ENCODE results near the gene CDH23. TPM values are rescaled to one million over a fixed set of nuclear protein-coding genes. Genes with fewer than 3 reads are reported as not detected.

Gene CDH23
- total and polyA plus RNA-seq, 2 donors (not counting 1 experiment from before 2014, with no cell fraction given) = 0.37 to 0.89 TPM

- Mint-ChIP-seq H3K4me3 (no peak overlapping the region), H3K9me3 (ENCODE audit: insufficient read depth) (no peaks in the 10 kb centered on the region), H3K4me1 (no peaks in the 10 kb centered on the region), H3K27ac (no peak overlapping the region), H3K27me3 (peaks cover 6% of the 10 kb centered on the region)
- H3K36me3 ChIP-seq (replicated peaks in 1 of 2; ENCODE audit: control extremely low read depth in 1 of 2, control insufficient read depth in 1 of 2, extremely low read depth in 1 of 2, insufficient read depth in 2 of 2, low read length in 1 of 2) = no peaks in the 10 kb centered on the region
- TF ChIP-seq CTCF (IDR thresholded peaks at IDR 0.05) (no peak), EZH2 (IDR thresholded peaks at IDR 0.05; ENCODE audit: borderline replicate concordance, insufficient read depth, low read depth, low read length, poor library complexity, severe bottlenecking) (no peak)
- H4K20me1 ChIP-seq (ENCODE audit: control insufficient read depth, insufficient read depth, low read length, poor library complexity, severe bottlenecking) = no peaks in the 10 kb centered on the region
- H3K4me1 ChIP-seq (ENCODE audit: control insufficient read depth in 2 of 2, insufficient read depth in 2 of 2, low read length in 2 of 2) = no peaks in the 10 kb centered on the region
- no peaks in the 10 kb centered on the region for H3K9me3 ChIP-seq (ENCODE audit: control extremely low read depth in 1 of 3, control insufficient read depth in 2 of 3, insufficient read depth in 1 of 3, low read length in 2 of 3)
- WGBS (ENCODE audit: insufficient coverage) = 80% methylated on average over 5 of the region's 18 CpGs
- no peaks in the 10 kb centered on the region for H3K79me2 ChIP-seq (ENCODE audit: control insufficient read depth, insufficient read depth, low read length)
- no peak for ATAC-seq (ENCODE audit: low read depth)
- no peak for DNase-seq
- no peak overlapping the region for H3K4me3 ChIP-seq (ENCODE audit: control extremely low read depth in 1 of 5, extremely low read depth in 1 of 5, insufficient read depth in 1 of 5, low read depth in 2 of 5, low read length in 4 of 5)
- intact Hi-C loops (cut with micrococcal nuclease) = no loop called here
- CTCF ChIA-PET = no interaction called here
- no peak overlapping the region for H3K9ac ChIP-seq (ENCODE audit: low read length)
- no peak overlapping the region for H2AFZ ChIP-seq (ENCODE audit: insufficient read depth, low read depth, low read length, poor library complexity, severe bottlenecking)
- no peak overlapping the region for H3K4me2 ChIP-seq (replicated peaks; ENCODE audit: low read depth, low read length, poor library complexity, severe bottlenecking)
- POLR2A ChIA-PET = no interaction called here
- H3K27ac ChIP-seq (ENCODE audit: low read length in 2 of 2) = no peak overlapping the region
- peaks cover 0 to 3% (median 0%) of the 10 kb centered on the region in 4 experiments for H3K27me3 ChIP-seq (replicated peaks in 1 of 4; ENCODE audit: control extremely low read depth in 1 of 4, control insufficient read depth in 3 of 4, insufficient read depth in 4 of 4, low read length in 3 of 4)
These were observed 69.0 kb downstream of the CDH23 start for GRCh38 chr10:71465551-71466252.

GRCh38 chr10:71466330-71466729, 69.6 kb downstream of the CDH23 start:
- no peaks in the 10 kb centered on the region for H3K79me2 ChIP-seq (ENCODE audit: control insufficient read depth, insufficient read depth, low read length)
- H2AFZ ChIP-seq (ENCODE audit: insufficient read depth, low read depth, low read length, poor library complexity, severe bottlenecking) = no peak overlapping the region
- H3K9ac ChIP-seq (ENCODE audit: low read length) = no peak overlapping the region
- TF ChIP-seq EZH2 (IDR thresholded peaks at IDR 0.05; ENCODE audit: borderline replicate concordance, insufficient read depth, low read depth, low read length, poor library complexity, severe bottlenecking) (no peak), CTCF (IDR thresholded peaks at IDR 0.05) (no peak)
- H3K27ac ChIP-seq (ENCODE audit: low read length in 2 of 2) = no peak overlapping the region
- no peaks in the 10 kb centered on the region for H3K4me1 ChIP-seq (ENCODE audit: control insufficient read depth in 2 of 2, insufficient read depth in 2 of 2, low read length in 2 of 2)
- H3K9me3 Mint-ChIP-seq (ENCODE audit: insufficient read depth) = no peaks in the 10 kb centered on the region
- intact Hi-C loops (cut with micrococcal nuclease) = no loop called here
- CTCF ChIA-PET = no interaction called here
- no peak overlapping the region for H3K4me3 ChIP-seq (ENCODE audit: control extremely low read depth in 1 of 5, extremely low read depth in 1 of 5, insufficient read depth in 1 of 5, low read depth in 2 of 5, low read length in 4 of 5)
- POLR2A ChIA-PET = no interaction called here
- H3K27ac Mint-ChIP-seq = no peak overlapping the region
- no peak for DNase-seq
- no peaks in the 10 kb centered on the region for H3K9me3 ChIP-seq (ENCODE audit: control extremely low read depth in 1 of 3, control insufficient read depth in 2 of 3, insufficient read depth in 1 of 3, low read length in 2 of 3)
- no peak overlapping the region for H3K4me2 ChIP-seq (replicated peaks; ENCODE audit: low read depth, low read length, poor library complexity, severe bottlenecking)
- no peaks in the 10 kb centered on the region for H3K4me1 Mint-ChIP-seq
- WGBS (ENCODE audit: insufficient coverage) = 70% methylated on average over 4 of the region's 6 CpGs
- H3K4me3 Mint-ChIP-seq = no peak overlapping the region
- peaks cover 8% of the 10 kb centered on the region for H3K27me3 Mint-ChIP-seq
- H4K20me1 ChIP-seq (ENCODE audit: control insufficient read depth, insufficient read depth, low read length, poor library complexity, severe bottlenecking) = no peaks in the 10 kb centered on the region
- H3K36me3 ChIP-seq (replicated peaks in 1 of 2; ENCODE audit: control extremely low read depth in 1 of 2, control insufficient read depth in 1 of 2, extremely low read depth in 1 of 2, insufficient read depth in 2 of 2, low read length in 1 of 2) = no peaks in the 10 kb centered on the region
- no peak for ATAC-seq (ENCODE audit: low read depth)
- peaks cover 0 to 3% (median 0%) of the 10 kb centered on the region in 4 experiments for H3K27me3 ChIP-seq (replicated peaks in 1 of 4; ENCODE audit: control extremely low read depth in 1 of 4, control insufficient read depth in 3 of 4, insufficient read depth in 4 of 4, low read length in 3 of 4)
